SK-N-SH (cell line): ENCODE data around the gene SULT1B1. TPM values are rescaled to one million over a fixed set of nuclear protein-coding genes. Genes with fewer than 3 reads are reported as not detected.

ENCODE experiments used
- CTCF ChIA-PET: fragments of 300-600, 350-600 bp; formaldehyde crosslinking; extraction: SDS; loops from one replicate; lab custom pipeline; 2021; lab: Yijun Ruan, JAX
- POLR2A ChIA-PET: fragments of 350-600 bp; sonication (Branson Sonifier 250); formaldehyde crosslinking; extraction: SDS; loops from one replicate; lab custom pipeline; 2020; ENCODE audit warnings: antibody characterized with exemption, inconsistent platforms; lab: Yijun Ruan, JAX
- DNase-seq: peaks from one replicate; pipeline ENCODE4 v3.0.0; 2012
- H2AFZ ChIP-seq: fragments of 200-600 bp; sonication (generic); 2 replicates; pipeline ENCODE4 v1.8.1; 2016; ENCODE audit warnings: antibody characterized with exemption, mild to moderate bottlenecking, low read depth
- H3F3A ChIP-seq: fragments of 200-600 bp; sonication (generic); replicated peaks from 2 replicates; pipeline ENCODE3; 2016; ENCODE audit warnings: antibody characterized with exemption, mild to moderate bottlenecking; ENCODE audit not compliant: insufficient read depth
- H3K27ac ChIP-seq, 2 experiments: fragments of 200-500 bp in 1 of 2; fragments of 200-600 bp in 1 of 2; sonication (Bioruptor generic) in 1 of 2; sonication (generic), shearing (Covaris generic) in 1 of 2; 2 replicates each; pipeline versions ENCODE4 v1.5.1 to v1.6.1; 2014 to 2016; ENCODE audit warnings: low read depth in 2 of 2, inconsistent platforms in 1 of 2, low read length in 1 of 2, mild to moderate bottlenecking in 1 of 2, mixed read lengths in 1 of 2
- H3K27me3 ChIP-seq: fragments of 200-600 bp; sonication (generic), shearing (Covaris generic); 2 replicates; pipeline ENCODE4 v1.6.1; 2016; ENCODE audit warnings: mixed run types; ENCODE audit not compliant: insufficient read depth
- H3K36me3 ChIP-seq, 2 experiments: fragments of 200-500 bp in 1 of 2; fragments of 200-600 bp in 1 of 2; sonication (Bioruptor generic) in 1 of 2; sonication (generic) in 1 of 2; replicated peaks in 1 of 2; 2 replicates each; pipeline versions ENCODE3 to v1.5.1; 2014 to 2016; ENCODE audit warnings: low read length in 1 of 2, mild to moderate bottlenecking in 1 of 2; ENCODE audit not compliant: insufficient read depth in 2 of 2, control insufficient read depth in 1 of 2
- H3K4me1 ChIP-seq, 2 experiments: fragments of 200-500 bp in 1 of 2; fragments of 200-600 bp in 1 of 2; sonication (Bioruptor generic) in 1 of 2; sonication (generic), shearing (Covaris generic) in 1 of 2; 2 replicates each; pipeline versions ENCODE4 v1.5.1 to v1.6.1; 2014 to 2016; ENCODE audit warnings: low read depth in 1 of 2, low read length in 1 of 2, mixed run types in 1 of 2; ENCODE audit not compliant: insufficient read depth in 2 of 2, control insufficient read depth in 1 of 2
- H3K4me2 ChIP-seq: fragments of 200-600 bp; sonication (generic), shearing (Covaris generic); 2 replicates; pipeline ENCODE4 v1.6.1; 2017; ENCODE audit warnings: mixed run types
- H3K4me3 ChIP-seq, 2 experiments: fragments of 200-500 bp in 1 of 2; fragments of 200-600 bp in 1 of 2; sonication (Bioruptor generic) in 1 of 2; sonication (generic), shearing (Covaris generic) in 1 of 2; 2 replicates each; pipeline versions ENCODE4 v1.5.1 to v1.8.1; 2014 to 2016; ENCODE audit warnings: low read depth in 2 of 2, inconsistent platforms in 1 of 2, low read length in 1 of 2, mild to moderate bottlenecking in 1 of 2, mixed read lengths in 1 of 2, moderate library complexity in 1 of 2
- H3K79me2 ChIP-seq: fragments of 200-600 bp; sonication (generic); 2 replicates; pipeline ENCODE4 v1.8.1; 2017; ENCODE audit warnings: mild to moderate bottlenecking; ENCODE audit not compliant: insufficient read depth
- H3K9ac ChIP-seq: fragments of 200-600 bp; sonication (generic); 2 replicates; pipeline ENCODE4 v1.6.1; 2017; ENCODE audit warnings: mixed run types
- H3K9me2 ChIP-seq: fragments of 200-600 bp; sonication (generic); 2 replicates; pipeline ENCODE4 v1.6.1; 2017; ENCODE audit warnings: mixed run types
- H3K9me3 ChIP-seq: fragments of 200-600 bp; sonication (generic); 2 replicates; pipeline ENCODE4 v1.6.1; 2017; ENCODE audit warnings: mixed run types, mild to moderate bottlenecking, moderate library complexity
- H4K20me1 ChIP-seq: fragments of 200-600 bp; sonication (generic); 2 replicates; pipeline ENCODE4 v1.6.1; 2017; ENCODE audit warnings: mild to moderate bottlenecking, mixed run types; ENCODE audit not compliant: insufficient read depth
- ELF1 ChIP-seq: IDR thresholded peaks from 2 replicates; pipeline ENCODE4 v1.4.0; 2012
- EP300 ChIP-seq, 2 experiments: IDR thresholded peaks; 2 replicates each; pipeline versions ENCODE4 v1.4.0 to v1.6.1; 2012; ENCODE audit warnings: borderline replicate concordance in 1 of 2, low read depth in 1 of 2, low read length in 1 of 2
- EZH2phosphoT487 ChIP-seq: fragments of 200-600 bp; sonication (generic); IDR thresholded peaks from 2 replicates; pipeline ENCODE4 v1.6.1; 2017; ENCODE audit warnings: low read depth, mixed run types, mild to moderate bottlenecking, antibody characterized with exemption, moderate library complexity, borderline replicate concordance
- GATA2 ChIP-seq: sonication (generic); formaldehyde crosslinking; IDR thresholded peaks from 2 replicates; pipeline ENCODE4 v1.5.0; 2020; ENCODE audit warnings: mild to moderate bottlenecking, missing genetic modification reagents
- MAX ChIP-seq: IDR thresholded peaks from 2 replicates; pipeline ENCODE4 v1.4.0; 2012; ENCODE audit warnings: low read depth
- MXI1 ChIP-seq: IDR thresholded peaks from 2 replicates; pipeline ENCODE4 v1.6.1; 2012; ENCODE audit warnings: mild to moderate bottlenecking, low read depth, low read length, improper control_type of control experiment
- NFIC ChIP-seq: IDR thresholded peaks from 2 replicates; pipeline ENCODE4 v1.4.0; 2012; ENCODE audit warnings: borderline replicate concordance
- NRF1 ChIP-seq: IDR thresholded peaks from 2 replicates; pipeline ENCODE4 v1.6.1; 2012; ENCODE audit warnings: low read depth, mild to moderate bottlenecking, low read length
- PBX3 ChIP-seq: IDR thresholded peaks from 2 replicates; pipeline ENCODE4; 2012
- POLR2AphosphoS5 ChIP-seq: IDR thresholded peaks from 2 replicates; pipeline ENCODE4 v1.6.1; 2012; ENCODE audit warnings: low read depth, low read length
- RAD21 ChIP-seq: IDR thresholded peaks from 2 replicates; pipeline ENCODE4 v1.6.1; 2012; ENCODE audit warnings: mild to moderate bottlenecking, low read length
- RCOR1 ChIP-seq: fragments of 150-350 bp; IDR thresholded peaks from 2 replicates; pipeline ENCODE4 v1.6.1; 2017; ENCODE audit warnings: antibody characterized with exemption, low read length
- RFX5 ChIP-seq: IDR thresholded peaks from 2 replicates; pipeline ENCODE4 v1.6.1; 2012; ENCODE audit warnings: mild to moderate bottlenecking, improper control_type of control experiment, low read length
- RXRA ChIP-seq: IDR thresholded peaks from 2 replicates; pipeline ENCODE4 v1.4.0; 2012; ENCODE audit warnings: low read depth, mild to moderate bottlenecking, borderline replicate concordance
- SIN3A ChIP-seq: IDR thresholded peaks from 2 replicates; pipeline ENCODE4 v1.6.1; 2012; ENCODE audit warnings: low read depth, mild to moderate bottlenecking, low read length, moderate library complexity, borderline replicate concordance
- TCF12 ChIP-seq: IDR thresholded peaks from 2 replicates; pipeline ENCODE4 v1.4.0; 2012
- TEAD4 ChIP-seq: IDR thresholded peaks from 2 replicates; pipeline ENCODE4 v1.4.0; 2012; ENCODE audit warnings: mild to moderate bottlenecking, borderline replicate concordance; ENCODE audit not compliant: insufficient read depth
- USF1 ChIP-seq: IDR thresholded peaks from 2 replicates; pipeline ENCODE4 v1.4.0; 2012; ENCODE audit warnings: low read depth, borderline replicate concordance
- WGBS: methylation state at CpG from one replicate; pipeline ENCODE4 v1.1.6; 2017; ENCODE audit warnings: low lambda C conversion rate; 5-methylcytosine and 5-hydroxymethylcytosine counted together
- polyA plus RNA-seq, 3 experiments: library from polyadenylated mRNA; depleted of rRNA; stranded (reverse); fragments of >200 nt; gene quantifications; 2 replicates each; pipeline ENCODE4 v1.2.3, GENCODE V29; 2012

Gene SULT1B1
- polyA plus RNA-seq, 1 of the 3 experiments (the other 2 are of a cell fraction): 14.7 TPM

- H3K36me3 ChIP-seq: peaks cover 0 to 6% of the 10 kb centered on the region in 2 experiments
- H3K9me3 ChIP-seq: no peaks in the 10 kb centered on the region
- no peaks in the 10 kb centered on the region for H3K79me2 ChIP-seq
- H3F3A ChIP-seq: peaks cover 5% of the 10 kb centered on the region
- H3K27me3 ChIP-seq: no peaks in the 10 kb centered on the region
- no peaks in the 10 kb centered on the region for H4K20me1 ChIP-seq
- CTCF ChIA-PET: no interaction called here
- WGBS: 30% methylated on average over 2 of the region's 2 CpGs
- no peak overlapping the region for H3K4me3 ChIP-seq
- 0 out of 4 replicates have a peak, but pooled peaks cover 0 to 7% of the 10 kb centered on the region in 2 experiments for H3K4me1 ChIP-seq
- no peak overlapping the region for H3K9ac ChIP-seq
- no peak overlapping the region for H3K27ac ChIP-seq
- H2AFZ ChIP-seq: no peak overlapping the region
- TF ChIP-seq RAD21: no peak
- no peak for TF ChIP-seq MXI1
- TF ChIP-seq TEAD4: no peak
- TF ChIP-seq EP300 (IDR thresholded peaks at IDR 0.05; ENCODE audit: borderline replicate concordance in 1 of 2, low read depth in 1 of 2, low read length in 1 of 2): no peak
- no peak for TF ChIP-seq SIN3A
- TF ChIP-seq RXRA: no peak
- no peak for TF ChIP-seq USF1
- no peak for TF ChIP-seq NRF1
- no peak for TF ChIP-seq GATA2
- no peak for TF ChIP-seq RFX5
- no peak for TF ChIP-seq NFIC
- TF ChIP-seq POLR2AphosphoS5: no peak
- TF ChIP-seq TCF12: no peak
- DNase-seq: no peak
- H3K4me2 ChIP-seq: no peak overlapping the region
- H3K9me2 ChIP-seq: peaks cover 5% of the 10 kb centered on the region; the same call in 1 of the 2 replicates
- POLR2A ChIA-PET: no interaction called here
Measured at GRCh38 chr4:69716654-69717053, 43.8 kb downstream of the SULT1B1 start.

- no peak overlapping the region for H3K4me3 ChIP-seq
Measured at GRCh38 chr4:69714086-69714485, 46.3 kb downstream of the SULT1B1 start.

More at GRCh38 chr4:69714086-69714485, 46.3 kb downstream of the SULT1B1 start:
- no peaks in the 10 kb centered on the region for H3K9me3 ChIP-seq
- H3K4me1 ChIP-seq: 0 out of 4 replicates have a peak, but pooled peaks cover 0 to 6% of the 10 kb centered on the region in 2 experiments
- peaks cover 0 to 6% of the 10 kb centered on the region in 2 experiments for H3K36me3 ChIP-seq
- H4K20me1 ChIP-seq: no peaks in the 10 kb centered on the region
- H3K27me3 ChIP-seq: no peaks in the 10 kb centered on the region
- no peak overlapping the region for H3K4me2 ChIP-seq
- ChIA-PET CTCF (no interaction called here), POLR2A (no interaction called here)
- H2AFZ ChIP-seq: no peak overlapping the region
- peaks cover 3% of the 10 kb centered on the region for H3F3A ChIP-seq
- TF ChIP-seq PBX3 (no peak), RCOR1 (no peak), RFX5 (no peak), ELF1 (no peak), EP300 (IDR thresholded peaks at IDR 0.05; ENCODE audit: borderline replicate concordance in 1 of 2, low read depth in 1 of 2, low read length in 1 of 2) (no peak), POLR2AphosphoS5 (no peak), EZH2phosphoT487 (no peak), MAX (no peak)
- 45% methylated on average over 4 of the region's 4 CpGs for WGBS
- DNase-seq: no peak
- H3K79me2 ChIP-seq: no peaks in the 10 kb centered on the region
- H3K27ac ChIP-seq: no peak overlapping the region
- no peak overlapping the region for H3K9ac ChIP-seq
- peaks cover 5% of the 10 kb centered on the region; the same call in 1 of the 2 replicates for H3K9me2 ChIP-seq
